Activated naive CD4-positive, alpha-beta T cell treated with anti-CD3 and anti-CD28 coated beads, Interleukin-2, amount 50 U/mL, for 24 hours (primary cell): ENCODE results near the gene SUN2.

Source experiments
- H3K27ac Mint-ChIP-seq: one replicate; pipeline ENCODE4 v1.8.0; 2021; ENCODE audit warnings: mild to moderate bottlenecking, mixed read lengths
- H3K27me3 Mint-ChIP-seq: one replicate; pipeline ENCODE4 v1.8.0; 2021; ENCODE audit warnings: mixed read lengths
- H3K36me3 Mint-ChIP-seq: one replicate; pipeline ENCODE4 v1.8.0; 2021; ENCODE audit warnings: mixed read lengths
- H3K4me1 Mint-ChIP-seq: one replicate; pipeline ENCODE4 v1.8.0; 2021; ENCODE audit warnings: mixed read lengths
- H3K4me3 Mint-ChIP-seq: one replicate; pipeline ENCODE4 v1.8.0; 2021; ENCODE audit warnings: mild to moderate bottlenecking, mixed read lengths
- H3K9me3 Mint-ChIP-seq: one replicate; pipeline ENCODE4 v1.8.0; 2021; ENCODE audit warnings: mixed read lengths

The SUN2 gene

DNA sequence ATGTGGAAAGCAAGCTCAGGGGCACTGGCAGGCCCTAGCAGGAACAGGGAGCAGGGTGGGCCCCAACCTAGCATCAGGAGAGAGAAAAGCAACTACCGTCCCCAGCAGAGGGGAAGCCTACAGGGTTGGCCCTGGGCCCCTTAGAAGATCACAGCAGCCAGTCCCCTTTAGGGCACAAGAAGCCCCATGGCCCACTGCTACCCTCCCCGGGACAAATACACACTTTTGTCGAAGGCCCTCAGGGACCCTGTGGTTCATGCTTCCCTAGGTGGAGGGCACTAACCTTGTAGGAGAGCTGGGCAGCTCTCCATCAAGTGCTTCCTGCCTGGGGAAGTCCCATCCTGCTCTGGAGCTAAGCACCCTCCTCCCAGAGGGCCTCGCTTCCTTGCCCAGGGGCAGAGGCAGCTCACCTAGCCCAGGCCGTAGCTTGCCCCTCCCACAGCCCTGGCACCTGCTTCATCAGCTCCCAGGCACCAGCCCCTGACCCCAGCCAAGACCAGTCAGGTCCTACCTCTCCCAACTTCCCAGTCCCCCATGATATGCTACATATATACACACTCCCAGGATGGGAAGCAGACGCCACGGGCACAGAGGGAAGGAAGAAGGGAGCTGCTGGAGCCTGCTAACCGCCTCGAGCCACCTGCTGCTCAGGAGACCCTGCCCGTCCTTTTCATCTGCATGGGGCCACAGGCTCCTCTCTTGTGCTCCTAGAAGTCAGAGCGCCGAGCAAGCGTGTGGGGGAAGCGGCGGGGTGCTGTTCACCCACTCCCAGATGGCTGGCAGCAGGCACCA lies 20.1 kb downstream of the SUN2 start:
- no peak overlapping the region for H3K4me3 Mint-ChIP-seq

DNA sequence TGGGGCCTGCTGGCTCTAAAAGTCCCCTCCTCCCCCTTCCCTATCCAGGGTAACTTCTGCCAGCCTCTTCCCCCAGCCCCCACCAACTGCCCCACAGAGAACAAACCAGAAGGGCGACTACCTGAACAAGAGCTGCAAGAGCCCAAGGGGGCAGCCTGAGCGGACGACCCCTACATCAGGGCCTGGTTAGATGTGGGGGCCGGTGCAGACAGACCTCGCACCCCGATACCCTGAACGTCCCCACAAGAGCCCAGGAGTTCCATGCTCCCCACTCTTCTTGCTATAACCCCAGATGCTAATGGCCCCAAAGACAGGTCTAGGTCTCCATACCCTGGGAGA lies 20.7 kb downstream of the SUN2 start:
- Mint-ChIP-seq H3K9me3 (no peaks in the 10 kb centered on the region), H3K36me3 (peaks cover 3% of the 10 kb centered on the region), H3K4me1 (peaks cover 41% of the 10 kb centered on the region), H3K4me3 (no peak overlapping the region), H3K27me3 (no peaks in the 10 kb centered on the region), H3K27ac (peak overlapping the region; percentile 43)

More for the DNA sequence above, 20.1 kb downstream of the SUN2 start:
- peak overlapping the region; percentile 55 for H3K27ac Mint-ChIP-seq
- H3K27me3 Mint-ChIP-seq: no peaks in the 10 kb centered on the region
- peaks cover 3% of the 10 kb centered on the region for H3K36me3 Mint-ChIP-seq
- H3K9me3 Mint-ChIP-seq: no peaks in the 10 kb centered on the region
- H3K4me1 Mint-ChIP-seq: peaks cover 41% of the 10 kb centered on the region

GRCh38 chr22:38734421-38735100 lies 21.2 kb downstream of the SUN2 start:
- Mint-ChIP-seq H3K27ac (peak overlapping the region; percentile 65), H3K27me3 (no peaks in the 10 kb centered on the region), H3K4me3 (no peak overlapping the region), H3K9me3 (no peaks in the 10 kb centered on the region), H3K4me1 (peaks cover 35% of the 10 kb centered on the region), H3K36me3 (peaks cover 3% of the 10 kb centered on the region)

- Mint-ChIP-seq H3K4me3 (no peak overlapping the region), H3K4me1 (peaks cover 35% of the 10 kb centered on the region), H3K27ac (peak overlapping the region; percentile 68), H3K36me3 (peaks cover 3% of the 10 kb centered on the region), H3K9me3 (no peaks in the 10 kb centered on the region), H3K27me3 (no peaks in the 10 kb centered on the region)
Measured at GRCh38 chr22:38733724-38734381, 21.9 kb downstream of the SUN2 start.

DNA sequence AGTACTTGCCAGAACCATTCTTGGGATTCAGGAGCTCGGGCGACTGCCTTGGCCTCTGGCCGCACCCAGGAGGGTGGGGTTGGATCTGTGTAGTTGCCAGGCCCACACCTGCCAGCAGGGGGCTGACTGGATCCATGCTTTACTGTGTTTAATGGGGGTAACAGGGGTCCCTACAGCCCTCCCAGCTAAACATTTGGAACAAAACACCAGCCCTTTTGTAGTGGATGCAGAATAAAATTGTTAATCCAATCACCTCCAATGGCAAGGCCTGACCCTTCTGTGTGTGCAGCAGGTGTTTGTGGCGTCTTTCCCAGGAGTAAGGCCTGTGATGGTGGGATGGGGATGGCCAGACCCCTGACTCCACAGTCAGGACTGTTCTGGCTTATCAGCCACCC lies 22.5 kb downstream of the SUN2 start:
- H3K9me3 Mint-ChIP-seq: no peaks in the 10 kb centered on the region
- H3K27me3 Mint-ChIP-seq: no peaks in the 10 kb centered on the region
- peaks cover 33% of the 10 kb centered on the region for H3K4me1 Mint-ChIP-seq
- H3K36me3 Mint-ChIP-seq: peaks cover 3% of the 10 kb centered on the region
- no peak overlapping the region for H3K4me3 Mint-ChIP-seq
- H3K27ac Mint-ChIP-seq: peak overlapping the region; percentile 68

DNA sequence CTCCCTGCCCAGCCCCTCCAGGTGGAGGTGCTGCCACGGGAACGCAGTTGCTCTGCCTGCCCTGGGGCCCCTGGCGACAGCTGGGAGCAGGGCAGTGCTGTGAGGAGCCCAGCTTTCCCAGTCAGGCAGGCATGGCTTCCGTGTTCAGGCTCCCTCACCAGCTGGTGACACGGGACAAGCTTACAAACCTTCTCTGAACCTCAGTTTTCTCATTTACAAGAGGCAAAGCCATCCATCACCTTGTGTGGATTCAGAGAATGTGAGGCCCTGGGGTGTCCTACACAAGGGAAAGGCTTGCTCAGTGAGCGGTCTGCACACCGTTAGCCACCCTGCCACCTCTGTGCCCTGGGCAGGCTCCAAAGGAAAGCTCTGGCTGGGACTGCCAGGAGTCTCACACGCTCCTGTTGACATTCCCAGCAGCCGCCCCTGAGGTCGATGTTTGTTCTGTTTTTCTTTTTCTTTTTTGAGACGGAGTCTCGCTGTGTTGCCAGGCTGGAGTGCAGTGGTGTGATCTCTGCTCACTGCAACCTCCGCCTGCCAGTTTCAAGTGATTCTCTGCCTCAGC lies 23.5 kb downstream of the SUN2 start:
- H3K9me3 Mint-ChIP-seq: no peaks in the 10 kb centered on the region
- H3K36me3 Mint-ChIP-seq: peaks cover 2% of the 10 kb centered on the region
- no peaks in the 10 kb centered on the region for H3K27me3 Mint-ChIP-seq
- H3K4me1 Mint-ChIP-seq: peaks cover 23% of the 10 kb centered on the region
- no peak overlapping the region for H3K4me3 Mint-ChIP-seq
- H3K27ac Mint-ChIP-seq: no peak overlapping the region

- H3K4me3 Mint-ChIP-seq: no peak overlapping the region
- peaks cover 1% of the 10 kb centered on the region for H3K36me3 Mint-ChIP-seq
- no peaks in the 10 kb centered on the region for H3K27me3 Mint-ChIP-seq
- peaks cover 18% of the 10 kb centered on the region for H3K4me1 Mint-ChIP-seq
- H3K9me3 Mint-ChIP-seq: no peaks in the 10 kb centered on the region
- no peak overlapping the region for H3K27ac Mint-ChIP-seq
Measured at GRCh38 chr22:38731703-38732161, 24.1 kb downstream of the SUN2 start.

- peak overlapping the region; percentile 89 for H3K27ac Mint-ChIP-seq
- H3K4me3 Mint-ChIP-seq: no peak overlapping the region
- peaks cover 3% of the 10 kb centered on the region for H3K36me3 Mint-ChIP-seq
- H3K9me3 Mint-ChIP-seq: no peaks in the 10 kb centered on the region
- H3K4me1 Mint-ChIP-seq: peaks cover 14% of the 10 kb centered on the region
- H3K27me3 Mint-ChIP-seq: no peaks in the 10 kb centered on the region
Measured at GRCh38 chr22:38730411-38730871, 25.4 kb downstream of the SUN2 start.

GRCh38 chr22:38729946-38730345 lies 25.9 kb downstream of the SUN2 start:
- H3K4me1 Mint-ChIP-seq: peaks cover 19% of the 10 kb centered on the region
- no peaks in the 10 kb centered on the region for H3K27me3 Mint-ChIP-seq
- peak overlapping the region; percentile 89 for H3K27ac Mint-ChIP-seq
- H3K36me3 Mint-ChIP-seq: peaks cover 8% of the 10 kb centered on the region
- no peak overlapping the region for H3K4me3 Mint-ChIP-seq
- H3K9me3 Mint-ChIP-seq: no peaks in the 10 kb centered on the region

- Mint-ChIP-seq H3K27ac (no peak overlapping the region), H3K4me3 (no peak overlapping the region), H3K36me3 (peaks cover 9% of the 10 kb centered on the region), H3K27me3 (no peaks in the 10 kb centered on the region), H3K4me1 (peaks cover 18% of the 10 kb centered on the region), H3K9me3 (no peaks in the 10 kb centered on the region)
Measured at GRCh38 chr22:38728871-38729796, 26.7 kb downstream of the SUN2 start.

DNA sequence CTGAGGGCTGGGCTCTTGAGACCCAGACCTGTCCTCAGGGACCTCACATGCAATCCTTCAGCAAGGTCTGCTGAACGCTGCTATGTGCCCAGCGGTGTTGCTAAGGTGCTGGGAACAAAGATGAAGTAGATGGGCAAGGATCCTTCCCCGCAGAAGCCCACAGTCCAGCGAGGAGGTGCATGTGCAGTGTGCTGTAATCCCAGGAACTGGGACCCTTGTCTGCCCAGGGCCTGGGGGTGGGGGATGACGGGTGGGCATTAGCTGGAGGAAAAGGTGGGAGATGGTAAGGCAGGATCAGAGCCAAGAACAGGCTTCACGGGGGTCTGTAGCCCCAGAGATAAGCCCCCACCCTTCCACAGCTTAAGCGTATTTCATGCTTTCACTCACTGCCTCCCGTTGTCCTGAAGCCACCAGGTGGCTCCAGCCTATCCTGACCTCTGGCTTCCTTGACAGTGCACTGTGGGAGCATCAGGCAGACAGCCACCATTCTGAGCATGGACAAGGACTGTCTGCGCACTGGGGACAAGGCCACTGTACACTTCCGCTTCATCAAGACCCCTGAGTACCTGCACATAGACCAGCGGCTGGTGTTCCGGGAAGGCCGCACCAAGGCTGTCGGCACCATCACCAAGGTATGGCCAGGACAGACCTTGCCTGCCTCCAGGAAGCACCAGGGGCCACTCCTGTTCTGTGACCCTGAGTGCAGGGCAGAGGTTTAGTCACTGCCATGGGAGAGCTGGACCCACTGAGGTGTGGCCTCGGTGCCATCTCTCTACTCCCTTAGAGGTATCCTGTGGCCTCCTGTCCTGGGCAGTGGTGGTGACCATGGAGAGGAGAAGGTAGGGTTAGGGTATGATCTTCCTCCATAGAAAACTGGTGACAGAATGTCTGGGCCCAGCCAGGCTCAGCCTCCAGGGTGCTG lies 28.0 kb downstream of the SUN2 start:
- Mint-ChIP-seq H3K4me3 (no peak overlapping the region), H3K9me3 (no peaks in the 10 kb centered on the region), H3K27ac (no peak overlapping the region), H3K4me1 (peaks cover 13% of the 10 kb centered on the region), H3K36me3 (peaks cover 10% of the 10 kb centered on the region), H3K27me3 (no peaks in the 10 kb centered on the region)

GRCh38 chr22:38727123-38727522 lies 28.7 kb downstream of the SUN2 start:
- H3K4me3 Mint-ChIP-seq: no peak overlapping the region
- H3K9me3 Mint-ChIP-seq: no peaks in the 10 kb centered on the region
- no peaks in the 10 kb centered on the region for H3K27me3 Mint-ChIP-seq
- H3K4me1 Mint-ChIP-seq: peaks cover 12% of the 10 kb centered on the region
- H3K36me3 Mint-ChIP-seq: peaks cover 10% of the 10 kb centered on the region
- H3K27ac Mint-ChIP-seq: peak overlapping the region; percentile 30

GRCh38 chr22:38725900-38726655 lies 29.7 kb downstream of the SUN2 start:
- H3K27ac Mint-ChIP-seq: no peak overlapping the region
- no peak overlapping the region for H3K4me3 Mint-ChIP-seq
- no peaks in the 10 kb centered on the region for H3K9me3 Mint-ChIP-seq
- H3K4me1 Mint-ChIP-seq: peaks cover 12% of the 10 kb centered on the region
- H3K36me3 Mint-ChIP-seq: peaks cover 13% of the 10 kb centered on the region
- no peaks in the 10 kb centered on the region for H3K27me3 Mint-ChIP-seq
